ENCODE measurements around the gene SAMD8.
"Not testable (repeated sequence)": the region's sequence is repeated elsewhere in the genome, so short reads cannot be mapped to it uniquely, and the experiment has no call there.

SAMD8 gene

DNA sequence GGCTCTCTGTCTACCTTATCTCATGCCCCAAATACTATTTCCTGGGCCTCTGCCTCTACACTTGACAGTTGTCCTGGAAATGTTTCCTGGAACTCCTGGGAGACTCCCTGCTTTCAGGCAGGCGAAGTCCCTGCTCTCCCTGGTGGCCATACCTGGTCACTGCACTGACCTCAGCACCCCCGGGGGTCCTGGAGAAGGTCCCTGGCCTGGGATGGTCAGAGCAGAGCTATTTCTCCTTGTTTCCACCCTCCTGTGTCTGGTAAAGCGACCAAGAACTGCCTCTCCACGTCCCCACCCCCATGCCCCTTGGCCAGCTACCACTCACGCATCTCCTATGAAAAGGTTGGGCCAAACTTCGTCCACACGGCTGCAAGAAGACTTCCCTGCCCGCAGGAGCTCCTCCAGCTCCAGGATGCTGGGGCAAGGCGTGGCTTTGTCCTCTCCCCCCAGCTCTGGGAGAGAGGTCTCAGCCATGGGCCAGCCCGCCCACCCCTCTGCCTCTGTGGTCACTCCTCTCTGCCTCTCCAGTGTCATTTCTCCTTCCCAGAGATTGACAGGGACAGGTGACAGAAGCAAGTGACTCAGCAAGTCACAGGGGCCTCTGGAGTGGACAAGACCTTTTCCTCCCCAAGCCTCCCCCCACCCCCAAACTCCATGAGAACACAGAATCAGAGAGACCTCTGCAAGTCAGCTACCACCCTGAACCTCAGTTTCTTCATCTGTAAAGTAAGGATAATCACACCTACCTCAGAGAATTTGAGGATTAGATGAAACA, 2.6 kb upstream of the SAMD8 start:
- peak; percentile 68 for DNase-seq

DNA sequence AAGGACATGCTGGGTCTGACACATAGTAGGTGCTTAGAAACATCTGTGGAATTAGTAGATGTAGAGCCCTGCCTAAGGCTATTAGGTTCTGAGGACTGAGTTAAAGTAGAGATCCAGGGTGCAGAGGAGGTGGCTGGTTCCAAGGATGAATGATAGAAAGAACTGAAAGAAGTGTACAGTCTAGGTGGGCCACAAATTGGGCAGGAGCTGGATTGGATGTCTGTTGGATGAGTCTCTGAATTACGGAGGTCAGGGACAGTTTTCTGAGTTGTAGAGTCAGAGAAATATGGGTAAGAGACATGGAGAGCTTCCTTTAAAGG, 2.0 kb upstream of the SAMD8 start:
- no peak for DNase-seq

DNA sequence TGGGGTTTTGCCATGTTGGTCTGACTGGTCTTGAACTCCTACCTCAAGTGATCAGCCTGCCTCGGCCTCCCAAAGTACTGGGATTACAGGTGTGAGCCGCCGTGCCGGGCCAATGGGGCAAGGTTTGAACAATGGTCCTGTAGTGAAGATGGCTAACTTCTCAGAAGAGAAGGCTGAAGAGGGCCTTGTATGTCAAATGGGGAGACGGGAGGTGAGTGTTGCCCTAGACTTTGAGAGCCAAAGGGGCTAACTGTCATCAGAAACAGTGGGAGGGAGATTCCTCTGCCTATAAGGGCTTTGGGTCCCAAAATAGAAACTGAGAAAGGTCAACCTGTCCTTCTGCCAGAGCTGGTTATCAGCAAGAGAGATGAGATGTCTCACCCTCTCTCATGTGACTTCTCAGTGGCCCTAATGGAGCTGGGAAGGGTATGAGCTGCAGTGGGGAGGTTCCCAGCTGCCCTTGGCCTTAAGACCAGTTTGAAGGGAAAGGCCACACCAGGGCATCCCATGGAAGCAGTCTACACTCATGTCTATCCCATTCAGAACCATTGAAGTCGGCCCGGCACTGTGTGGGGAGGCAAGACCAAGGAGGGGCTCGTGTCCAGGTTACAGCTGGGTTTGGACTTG, 1.3 kb upstream of the SAMD8 start:
- DNase-seq = peak; percentile 20

DNA sequence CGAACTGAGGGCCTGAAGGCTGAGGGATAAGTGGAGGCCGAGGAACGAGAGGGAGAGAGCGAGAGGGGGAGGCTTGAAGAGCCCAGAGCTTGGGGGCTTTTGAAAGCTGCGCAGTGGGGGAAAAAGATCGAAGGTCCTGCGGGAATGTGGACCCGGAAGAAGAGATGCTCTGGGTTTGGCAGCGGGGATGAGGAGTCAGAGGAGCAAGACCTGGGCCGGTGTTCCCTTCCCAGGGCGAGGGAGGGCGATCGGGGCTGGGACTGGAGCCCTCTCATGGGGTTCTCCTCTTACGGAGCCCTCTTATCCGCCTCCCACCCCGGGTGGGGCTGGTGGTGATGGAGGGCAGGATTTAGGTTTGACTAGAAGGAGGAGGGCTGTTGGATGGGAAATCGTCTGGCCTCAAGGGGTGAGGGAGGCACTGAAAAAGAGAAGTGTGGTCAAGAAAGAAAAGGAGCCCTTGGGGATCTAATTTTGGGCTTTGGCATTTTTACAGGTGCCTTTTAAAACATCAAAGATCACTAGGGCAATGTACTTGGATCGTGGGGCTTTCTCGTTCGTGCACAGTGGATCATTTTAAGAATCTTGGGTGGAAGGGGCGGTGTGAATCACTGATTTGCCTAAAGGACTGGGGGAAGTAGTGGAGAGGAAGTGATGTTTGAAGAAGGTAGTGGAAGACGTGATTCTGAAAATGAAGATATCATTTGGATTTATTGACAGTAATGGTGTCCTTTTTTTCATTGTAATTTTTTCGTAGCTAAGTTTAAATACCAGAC, 637 bp downstream of the SAMD8 start:
- peak; percentile 75 for DNase-seq

DNA sequence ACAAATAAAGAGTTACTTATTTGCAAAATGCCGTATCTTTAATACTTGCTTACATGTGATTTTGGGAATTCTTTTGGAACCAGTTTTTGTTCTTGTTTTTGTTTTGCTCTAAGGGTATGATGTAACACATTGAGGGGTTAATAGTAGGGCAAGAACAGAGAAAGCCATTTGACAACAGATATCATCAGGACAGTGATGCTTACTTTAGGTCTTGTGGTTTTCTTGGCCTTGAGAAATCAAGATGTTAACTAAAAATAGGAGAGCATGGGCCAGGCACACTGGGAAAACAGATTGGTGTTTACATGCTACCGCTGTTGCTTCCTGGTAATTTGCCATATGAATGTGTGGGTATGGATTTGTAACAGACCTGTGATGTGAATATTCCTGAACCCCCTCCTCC, 3.7 kb downstream of the SAMD8 start:
- no peak for DNase-seq

DNA sequence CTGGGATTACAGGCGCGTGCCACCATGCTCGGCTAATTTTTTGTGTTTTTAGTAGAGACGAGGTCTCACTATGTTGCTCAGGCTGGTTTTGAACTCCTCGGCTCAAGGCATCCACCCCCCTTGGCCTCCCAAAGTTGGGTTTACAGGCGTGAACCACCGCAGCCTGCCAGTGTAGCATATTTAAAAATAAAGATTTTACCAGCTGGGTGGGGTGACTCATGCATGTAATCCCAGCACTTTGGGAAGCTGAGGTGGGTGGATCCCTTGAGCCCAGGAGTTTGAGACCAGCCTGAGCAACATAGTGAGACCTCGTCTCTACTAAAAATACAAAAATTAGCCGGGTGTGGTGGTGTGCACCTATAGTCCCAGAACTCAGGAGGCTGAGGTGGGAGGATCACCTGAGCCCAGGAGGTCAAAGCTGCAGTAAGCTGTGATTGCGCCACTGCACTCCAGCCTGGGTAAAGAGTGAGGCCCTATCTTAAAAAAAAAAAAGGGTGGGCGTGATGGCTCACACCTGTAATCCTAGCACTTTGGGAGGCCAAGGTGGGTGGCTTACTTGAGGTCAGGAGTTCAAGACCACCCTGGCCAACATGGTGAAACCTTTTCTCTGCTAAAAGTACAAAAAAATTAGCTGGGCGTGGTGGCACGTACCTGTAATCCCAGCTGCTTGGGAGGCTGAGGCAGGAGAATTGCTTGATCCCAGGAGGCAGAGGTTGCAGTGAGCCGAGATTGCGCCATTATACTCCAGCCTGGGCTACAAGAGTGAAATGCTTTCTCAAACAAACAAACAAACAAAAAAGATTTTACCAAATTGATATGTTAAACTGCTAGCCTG, 5.7 kb downstream of the SAMD8 start:
- DNase-seq = not testable (repeated sequence)

DNA sequence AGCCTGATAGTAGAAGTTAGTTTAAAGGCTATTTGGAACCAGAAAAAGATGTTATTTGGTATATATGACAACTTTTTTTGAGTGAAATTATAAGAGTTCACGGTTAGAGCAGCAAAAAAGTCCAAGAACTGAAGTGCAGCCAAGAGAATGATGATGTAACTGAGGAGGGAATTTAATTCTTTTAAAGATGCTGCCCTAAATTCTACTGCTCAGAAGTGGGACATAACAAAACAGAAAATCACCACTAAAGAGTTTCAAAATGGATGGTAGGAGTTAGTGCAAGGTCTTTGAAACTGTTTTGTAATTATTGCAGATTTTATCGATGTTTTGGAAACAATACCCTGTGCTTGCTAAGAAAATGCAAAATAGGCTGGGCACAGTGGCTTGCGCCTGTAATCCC, 6.5 kb downstream of the SAMD8 start:
- no peak for DNase-seq

DNA sequence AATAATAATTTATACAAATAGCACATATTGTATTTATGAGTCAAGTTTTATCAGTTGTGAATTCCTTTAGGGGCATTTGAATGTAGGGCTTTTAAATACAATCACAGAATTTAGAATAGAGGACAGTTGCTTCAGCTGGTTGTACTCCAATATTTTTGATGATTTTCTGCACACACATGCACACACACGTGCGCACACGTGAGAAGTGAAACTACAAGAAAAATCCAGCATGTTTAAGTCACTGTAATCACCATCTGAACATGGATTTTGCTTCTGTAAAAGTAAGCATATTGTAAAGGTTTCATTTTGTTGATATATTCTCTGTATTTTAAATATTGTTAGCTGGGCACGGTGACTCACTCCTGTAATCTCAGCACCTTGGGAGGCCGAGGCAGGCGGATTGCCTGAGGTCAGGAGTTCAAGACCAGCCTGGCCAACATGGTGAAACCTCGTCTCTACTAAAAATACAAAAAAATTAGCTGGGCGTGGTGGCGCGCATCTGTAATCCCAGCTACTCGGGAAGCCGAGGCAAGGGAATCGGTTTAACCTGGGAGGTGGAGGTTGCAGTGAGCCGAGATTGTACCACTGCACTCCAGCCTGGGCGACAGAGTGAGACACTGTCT, 8.1 kb downstream of the SAMD8 start:
- not testable (repeated sequence) for DNase-seq

DNA sequence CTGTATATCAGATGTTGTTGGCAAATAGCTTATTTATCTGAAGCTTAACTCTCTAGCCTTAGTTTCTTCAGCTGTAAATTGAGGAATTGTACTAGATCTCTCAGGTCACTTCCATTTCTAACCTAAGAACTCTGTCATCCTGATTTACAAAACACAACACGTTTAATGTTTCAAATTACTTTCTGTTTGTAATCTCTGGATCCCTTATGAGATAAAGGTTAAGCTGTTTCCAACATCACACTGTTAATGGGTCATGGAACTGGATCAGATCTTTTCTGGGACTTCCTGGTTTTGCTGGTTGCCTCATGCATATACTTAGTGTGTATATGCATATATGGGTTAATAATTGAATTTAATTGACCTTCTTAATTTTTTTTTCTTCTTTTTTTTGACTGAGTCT, 9.9 kb downstream of the SAMD8 start:
- no peak for DNase-seq

DNA sequence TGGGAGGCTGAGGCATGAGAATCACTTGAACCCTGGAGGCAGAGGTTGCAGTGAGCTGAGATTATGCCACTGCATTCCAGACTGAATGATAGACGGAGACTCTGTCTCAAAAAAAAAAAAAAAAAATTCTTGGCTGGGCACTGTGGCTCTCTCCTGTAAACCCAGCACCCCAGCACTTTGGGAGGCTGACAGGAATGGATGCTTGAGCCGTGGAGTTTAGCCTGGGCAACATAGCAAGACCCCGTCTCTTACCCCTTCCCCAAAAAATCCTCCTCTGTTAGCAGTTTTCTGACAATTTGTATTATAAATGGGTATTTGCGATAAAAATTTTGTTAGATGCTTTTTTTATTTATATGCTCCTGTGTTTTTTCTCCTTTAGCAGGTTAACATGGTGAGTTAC, 11.0 kb downstream of the SAMD8 start:
- no peak for DNase-seq

DNA sequence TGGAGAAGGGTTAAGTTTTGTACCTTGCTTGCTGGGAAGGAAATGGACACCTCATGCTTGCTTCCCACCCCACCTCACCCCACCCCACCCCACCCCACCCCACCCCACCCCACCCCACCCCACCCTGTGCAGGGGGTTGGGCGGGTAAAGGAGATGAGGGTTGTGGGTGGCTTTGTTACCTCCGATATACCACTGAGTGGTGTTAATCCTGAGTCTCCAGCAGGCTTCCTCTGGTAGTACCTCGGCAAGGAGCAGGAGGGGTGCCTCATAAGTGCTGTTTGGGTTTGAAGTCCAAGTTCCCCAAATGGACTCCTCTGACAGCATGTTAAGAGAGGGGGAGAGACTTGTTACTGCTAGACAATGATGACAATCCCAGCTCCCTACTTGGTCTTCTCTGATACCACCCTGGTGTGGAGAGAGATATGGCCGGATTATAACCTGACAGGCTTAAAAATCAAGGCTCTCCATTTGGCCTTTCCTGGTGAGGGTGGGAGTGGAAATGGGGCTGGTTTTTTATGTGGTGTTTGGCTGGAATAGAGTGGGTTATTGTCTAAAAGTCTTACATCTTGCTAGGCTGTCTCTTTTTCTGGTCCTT, 11.7 kb downstream of the SAMD8 start:
- no peak for DNase-seq

DNA sequence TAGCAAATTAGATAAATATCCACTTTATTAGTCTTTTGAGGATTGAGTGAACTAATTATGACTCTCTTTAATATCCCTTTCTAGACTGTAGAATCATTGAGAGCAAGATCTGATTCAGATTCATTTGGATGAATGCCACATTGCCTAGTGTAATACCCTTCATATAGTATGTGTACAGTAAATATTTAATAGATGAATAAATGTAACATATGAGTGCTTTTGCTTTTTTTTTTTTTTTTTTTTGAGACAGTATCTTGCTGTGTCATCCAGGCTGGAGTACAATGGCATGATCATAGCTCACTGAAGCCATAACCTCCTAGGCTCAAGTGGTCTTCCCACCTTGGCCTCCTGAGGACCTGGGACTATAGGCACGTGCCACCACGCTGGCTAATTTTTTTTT, 14.8 kb downstream of the SAMD8 start:
- DNase-seq = no peak

DNA sequence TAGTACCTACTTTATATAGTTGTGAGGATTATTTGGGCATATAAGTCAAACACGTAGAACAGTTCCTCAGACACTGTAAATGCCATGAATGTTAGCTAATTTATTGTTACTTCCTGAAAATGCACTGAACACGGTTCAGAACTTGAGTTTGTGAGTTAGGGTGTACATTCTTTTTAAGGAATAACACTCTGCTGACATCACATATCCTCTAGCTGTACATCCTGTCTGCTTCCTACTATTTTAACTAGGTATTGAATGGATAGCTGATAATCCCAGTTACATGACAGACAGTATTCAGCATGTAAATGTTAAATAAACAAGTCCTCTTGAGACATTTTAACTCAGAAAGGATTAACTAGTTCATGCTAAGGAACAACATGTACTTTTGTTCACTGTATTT, 16.0 kb downstream of the SAMD8 start:
- DNase-seq = no peak

DNA sequence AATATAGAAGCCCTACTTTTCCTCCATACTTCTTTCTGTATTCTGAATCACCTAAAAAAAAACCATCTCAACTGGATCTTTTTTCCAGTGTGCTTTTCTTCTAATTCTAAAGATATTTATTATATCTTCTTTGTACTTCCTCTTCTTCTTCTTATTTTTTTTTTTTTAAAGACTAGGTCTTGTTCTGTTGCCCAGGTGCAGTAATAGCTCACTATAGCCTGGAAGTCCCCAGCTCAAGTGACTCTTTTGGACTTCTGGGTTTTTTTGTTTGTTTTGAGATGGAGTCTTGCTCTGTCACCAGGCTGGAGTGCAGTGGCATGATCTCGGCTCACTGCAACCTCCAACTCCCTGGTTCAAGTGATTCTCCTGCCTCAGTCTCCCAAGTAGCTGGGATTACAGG, 17.5 kb downstream of the SAMD8 start:
- DNase-seq = not testable (repeated sequence)

DNA sequence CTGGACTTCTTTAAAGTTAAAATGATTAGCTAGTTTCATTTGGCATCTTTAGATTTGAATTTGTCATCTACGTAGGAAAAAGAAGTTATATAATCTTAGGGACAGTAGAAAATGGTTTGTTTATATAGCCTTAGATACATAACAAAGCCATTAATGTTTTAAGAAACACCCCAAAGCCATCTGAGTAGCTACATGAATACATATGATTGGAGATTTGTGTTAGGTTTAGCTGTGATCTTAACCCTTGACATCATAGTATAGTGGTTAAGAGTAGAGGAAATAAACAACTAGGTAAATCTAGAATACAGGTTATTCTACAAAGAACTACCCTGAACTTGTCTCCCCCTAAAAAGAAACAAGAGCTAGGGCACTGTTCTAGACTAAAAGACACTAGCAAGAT, 18.1 kb downstream of the SAMD8 start:
- DNase-seq = no peak

DNA sequence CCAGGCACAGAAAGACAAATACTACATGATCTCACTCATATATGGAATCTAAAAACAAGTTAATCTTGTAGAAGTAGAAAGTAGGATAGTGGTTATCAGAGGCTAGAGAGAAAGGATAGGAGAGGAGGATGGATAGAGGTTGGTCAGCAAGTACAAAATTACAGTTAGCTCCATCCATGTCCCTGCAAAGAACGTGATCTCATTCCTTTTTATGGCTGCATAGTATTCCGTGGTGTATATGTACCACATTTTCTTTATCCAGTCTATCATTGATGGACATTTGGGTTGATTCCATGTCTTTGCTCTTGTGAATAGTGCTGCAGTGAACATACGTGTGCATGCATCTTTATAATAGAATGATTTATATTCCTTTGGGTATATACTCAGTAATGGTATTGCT, 22.2 kb downstream of the SAMD8 start:
- not testable (repeated sequence) for DNase-seq

DNA sequence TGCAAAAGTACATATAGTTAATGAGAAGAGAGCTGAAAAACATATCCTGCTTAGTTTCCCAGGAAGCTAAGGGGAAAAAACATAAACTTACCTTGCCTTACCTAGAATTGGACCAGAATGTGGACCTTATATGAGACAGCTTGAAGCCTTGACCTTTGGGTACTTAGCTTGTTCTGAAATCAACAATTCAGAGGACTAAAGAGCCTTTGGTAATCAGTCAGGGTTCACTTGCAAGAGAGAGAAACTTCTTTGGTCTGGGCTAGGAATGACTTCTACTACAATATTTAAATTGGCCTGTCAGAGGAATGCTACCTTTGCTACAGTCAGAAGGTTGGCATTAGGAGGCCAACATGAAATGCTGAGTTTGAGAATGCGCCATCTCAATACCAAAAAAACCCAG, 24.9 kb downstream of the SAMD8 start:
- peak; percentile 55 for DNase-seq

DNA sequence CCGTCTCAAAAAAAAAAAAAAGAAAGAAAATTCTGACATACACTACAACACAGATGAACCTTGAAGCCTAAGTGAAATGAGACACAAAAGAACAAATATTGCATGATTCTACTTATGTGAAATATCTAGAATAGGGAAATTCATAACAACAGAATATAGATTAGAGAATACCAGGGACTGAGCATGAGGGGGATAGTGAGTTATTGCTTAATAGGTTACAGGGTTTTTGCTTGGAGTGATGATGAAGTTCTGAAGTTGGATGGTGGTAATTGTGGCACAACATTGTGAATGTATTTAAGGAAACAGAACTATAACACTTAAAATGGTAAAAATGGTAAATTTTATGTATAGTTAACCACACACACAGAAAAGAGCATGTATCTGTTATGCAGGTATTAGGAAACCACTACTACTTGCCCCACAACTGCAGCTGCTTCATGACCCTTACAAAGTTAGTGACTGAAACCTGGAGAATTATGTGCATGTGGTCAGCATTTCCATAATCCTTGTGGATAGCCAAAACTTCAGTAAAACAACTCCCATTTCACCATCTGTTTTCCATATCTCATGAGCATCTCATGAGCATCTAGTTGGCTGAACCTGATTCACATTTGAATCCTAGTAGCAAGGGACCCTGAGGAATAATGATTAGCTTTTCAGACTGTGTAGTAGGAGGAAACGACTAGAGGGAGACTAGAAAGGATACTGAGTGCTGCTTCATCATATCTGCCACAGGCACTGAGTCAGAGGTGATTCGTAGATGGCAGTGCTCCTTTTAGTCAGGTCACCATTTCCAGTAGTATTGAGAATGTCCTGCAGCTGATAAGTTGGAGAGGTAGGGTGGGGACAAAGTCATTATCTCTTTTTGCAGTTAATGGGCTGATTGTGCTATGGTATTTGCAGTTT, 26.3 kb downstream of the SAMD8 start:
- DNase-seq = peak; percentile 18

DNA sequence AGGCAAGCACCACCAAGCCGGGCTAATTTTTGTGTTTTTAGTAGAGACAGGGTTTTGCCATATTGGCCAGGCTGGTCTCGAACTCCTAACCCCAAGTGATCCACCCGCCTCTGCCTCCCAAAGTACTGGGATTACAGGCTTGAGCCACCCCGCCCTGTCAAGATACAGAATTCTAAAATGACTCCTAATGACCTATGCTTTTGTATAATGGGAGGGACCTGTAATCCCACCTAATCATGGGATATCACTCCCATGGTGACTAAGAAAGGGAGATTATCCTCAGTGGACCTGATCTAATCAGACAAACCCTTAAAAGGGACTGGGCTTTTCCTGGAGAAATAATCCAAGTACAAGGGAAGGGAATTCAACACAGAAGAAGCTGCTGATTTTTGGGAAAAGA, 28.8 kb downstream of the SAMD8 start:
- DNase-seq = no peak

DNA sequence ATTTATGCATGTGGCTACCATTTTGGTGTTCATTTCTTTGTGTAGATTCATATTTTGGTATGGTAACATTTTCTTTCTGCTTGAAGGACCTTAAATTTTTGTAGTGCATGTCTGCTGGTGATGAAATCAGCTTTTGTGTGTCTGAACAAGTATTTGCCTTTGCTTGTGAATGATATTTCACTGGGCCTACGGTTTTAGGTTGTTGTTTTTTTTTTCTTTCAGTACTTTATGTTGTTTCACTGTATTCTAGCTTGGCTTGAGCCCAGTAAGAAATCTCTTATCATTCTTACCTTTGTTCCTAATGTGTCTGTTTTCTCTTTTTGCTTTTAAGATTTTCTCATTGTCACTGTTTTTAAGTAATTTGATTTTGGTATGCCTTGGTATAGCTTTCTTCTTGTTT, 31.9 kb downstream of the SAMD8 start:
- no peak for DNase-seq

DNA sequence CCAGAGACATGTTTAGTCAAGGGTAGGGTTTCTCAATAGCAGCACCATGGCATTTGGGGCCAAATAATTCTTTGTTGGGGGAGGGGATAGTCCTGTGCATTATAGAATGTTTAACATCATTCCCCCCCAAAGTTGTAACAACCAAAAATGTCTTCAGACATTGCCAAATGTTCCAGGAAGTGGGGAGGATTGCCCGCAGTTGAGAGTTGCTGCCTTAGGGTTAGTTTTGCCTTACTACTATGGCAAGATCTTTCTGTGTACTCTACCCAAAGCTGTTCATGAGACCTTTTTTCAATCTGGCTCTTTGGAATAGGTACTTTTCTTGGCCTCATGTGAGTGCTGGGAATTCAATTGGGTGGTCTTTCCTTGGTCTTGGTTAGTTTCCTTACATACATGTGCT, 34.1 kb downstream of the SAMD8 start:
- no peak for DNase-seq
